ENCODE measurements around the gene SLC15A3.

Gene SLC15A3

GRCh38 chr11:60935676-60936442 lies 16.1 kb downstream of the SLC15A3 start:
- no peak overlapping the region for H3K27ac ChIP-seq
- TF ChIP-seq CTCF (conservative IDR thresholded peaks at IDR 0.05) (no peak), ZFX (IDR thresholded peaks at IDR 0.05) (no peak)

GRCh38 chr11:60934790-60935605 lies 17.0 kb downstream of the SLC15A3 start:
- no peak for TF ChIP-seq CTCF (conservative IDR thresholded peaks at IDR 0.05)
- TF ChIP-seq ZFX (IDR thresholded peaks at IDR 0.05): no peak
- H3K27ac ChIP-seq: no peak overlapping the region

GRCh38 chr11:60934124-60934789 lies 17.7 kb downstream of the SLC15A3 start:
- TF ChIP-seq CTCF (conservative IDR thresholded peaks at IDR 0.05) (no peak), ZFX (IDR thresholded peaks at IDR 0.05) (no peak)
- no peak overlapping the region for H3K27ac ChIP-seq

GRCh38 chr11:60933416-60934123 lies 18.4 kb downstream of the SLC15A3 start:
- H3K27ac ChIP-seq: no peak overlapping the region
- TF ChIP-seq CTCF (conservative IDR thresholded peaks at IDR 0.05) (no peak), ZFX (IDR thresholded peaks at IDR 0.05) (no peak)

GRCh38 chr11:60932605-60933356 lies 19.2 kb downstream of the SLC15A3 start:
- TF ChIP-seq ZFX (IDR thresholded peaks at IDR 0.05): no peak
- no peak for TF ChIP-seq CTCF (conservative IDR thresholded peaks at IDR 0.05)
- no peak overlapping the region for H3K27ac ChIP-seq

GRCh38 chr11:60931917-60932316 lies 20.1 kb downstream of the SLC15A3 start:
- no peak overlapping the region for H3K27ac ChIP-seq
- TF ChIP-seq CTCF (conservative IDR thresholded peaks at IDR 0.05): no peak
- TF ChIP-seq ZFX (IDR thresholded peaks at IDR 0.05): no peak

Data from C4-2B (cell line).